WERI-Rb-1 (cell line): ENCODE measurements around the gene CCDC73.

Source experiments
- DNase-seq: peaks from one replicate; pipeline ENCODE4 v3.0.0-alpha.2; 2020
- H3K27ac ChIP-seq: fragments of 250-450 bp; sonication (Bioruptor Pico); 2 replicates; pipeline ENCODE4 v1.5.1; 2020; ENCODE audit warnings: mild to moderate bottlenecking, moderate library complexity
- H3K27me3 ChIP-seq: fragments of 250-450 bp; sonication (Bioruptor Pico); 2 replicates; pipeline ENCODE4 v1.5.1; 2021; ENCODE audit warnings: mild to moderate bottlenecking, low read depth, moderate library complexity; ENCODE audit not compliant: insufficient read depth, severe bottlenecking
- H3K36me3 ChIP-seq: fragments of 250-450 bp; sonication (Bioruptor Pico); 2 replicates; pipeline ENCODE4 v1.5.1; 2020; ENCODE audit warnings: mild to moderate bottlenecking, moderate library complexity
- H3K4me3 ChIP-seq: 2 replicates; pipeline ENCODE4 v1.5.1; 2011; ENCODE audit warnings: low read depth, mild to moderate bottlenecking, control low read depth, low read length
- H3K9me3 ChIP-seq: fragments of 250-450 bp; sonication (Bioruptor Pico); 2 replicates; pipeline ENCODE4 v1.5.1; 2021; ENCODE audit warnings: mild to moderate bottlenecking, moderate library complexity; ENCODE audit not compliant: severe bottlenecking
- CTCF ChIP-seq: IDR thresholded peaks from 2 replicates; pipeline ENCODE4 v1.5.1; 2011; ENCODE audit warnings: low read depth, mild to moderate bottlenecking, control low read depth, inconsistent platforms, low read length

Gene CCDC73

GRCh38 chr11:32820497-32820896 is 26.0 kb upstream of the CCDC73 start:
- TF ChIP-seq CTCF, result no peak
- no peak for DNase-seq
- H3K9me3 ChIP-seq, result no peaks in the 10 kb centered on the region
- no peak overlapping the region for H3K4me3 ChIP-seq
- no peaks in the 10 kb centered on the region for H3K27me3 ChIP-seq
- no peaks in the 10 kb centered on the region for H3K36me3 ChIP-seq
- H3K27ac ChIP-seq, result no peak overlapping the region

GRCh38 chr11:32819187-32819586 is 24.7 kb upstream of the CCDC73 start:
- H3K27ac ChIP-seq, result no peak overlapping the region
- no peaks in the 10 kb centered on the region for H3K9me3 ChIP-seq
- H3K36me3 ChIP-seq, result no peaks in the 10 kb centered on the region
- TF ChIP-seq CTCF, result no peak
- H3K27me3 ChIP-seq, result no peaks in the 10 kb centered on the region
- H3K4me3 ChIP-seq, result no peak overlapping the region
- no peak for DNase-seq

GRCh38 chr11:32817852-32818183 is 23.4 kb upstream of the CCDC73 start:
- H3K9me3 ChIP-seq, result no peaks in the 10 kb centered on the region
- DNase-seq, result no peak
- no peak for TF ChIP-seq CTCF
- H3K27me3 ChIP-seq, result no peaks in the 10 kb centered on the region
- H3K36me3 ChIP-seq, result no peaks in the 10 kb centered on the region
- H3K4me3 ChIP-seq, result no peak overlapping the region
- no peak overlapping the region for H3K27ac ChIP-seq

GRCh38 chr11:32817181-32817851 is 22.9 kb upstream of the CCDC73 start:
- H3K9me3 ChIP-seq, result no peaks in the 10 kb centered on the region
- no peak for TF ChIP-seq CTCF
- H3K27ac ChIP-seq, result no peak overlapping the region
- no peaks in the 10 kb centered on the region for H3K27me3 ChIP-seq
- H3K4me3 ChIP-seq, result no peak overlapping the region
- no peaks in the 10 kb centered on the region for H3K36me3 ChIP-seq
- no peak for DNase-seq

- no peaks in the 10 kb centered on the region for H3K27me3 ChIP-seq
- peak; percentile 90 for TF ChIP-seq CTCF
- no peak overlapping the region for H3K27ac ChIP-seq
- no peaks in the 10 kb centered on the region for H3K9me3 ChIP-seq
- H3K36me3 ChIP-seq, result no peaks in the 10 kb centered on the region
- H3K4me3 ChIP-seq, result no peak overlapping the region
- DNase-seq, result peak; percentile 81
Measured at GRCh38 chr11:32809313-32809712, 14.9 kb upstream of the CCDC73 start.

- Histone ChIP-seq H3K27me3 (peaks cover 15% of the 10 kb centered on the region), H3K4me3 (no peak overlapping the region), H3K36me3 (no peaks in the 10 kb centered on the region), H3K27ac (no peak overlapping the region), H3K9me3 (no peaks in the 10 kb centered on the region)
- DNase-seq, result no peak
- TF ChIP-seq CTCF, result no peak
Measured at GRCh38 chr11:32796425-32796824, 2.0 kb upstream of the CCDC73 start.
